Naive thymus-derived CD4-positive, alpha-beta T cell (primary cell): ENCODE measurements around the gene KLRF1. TPM values are rescaled to one million over a fixed set of nuclear protein-coding genes. Genes with fewer than 3 reads are reported as not detected.
A peak's percentile ranks its signal among the peaks of the same experiment; 100 is the strongest.

ENCODE experiments used
- ATAC-seq: fragments of 150-1000 bp; cut with Tn5 transposase; 2 replicates; pipeline ENCODE4 v1.10.0; 2021; ENCODE audit warnings: mild to moderate bottlenecking, moderate library complexity
- CTCF ChIA-PET: fragments of 350-600 bp; sonication (Branson Sonifier 250); formaldehyde crosslinking; loops from one replicate; lab custom pipeline; 2021; ENCODE audit warnings: antibody characterized with exemption; lab: Charles Lee
- POLR2A ChIA-PET: fragments of 350-600 bp; sonication (Branson Sonifier 250); formaldehyde crosslinking; loops from one replicate; lab custom pipeline; 2021; ENCODE audit warnings: antibody characterized with exemption, inconsistent platforms; lab: Charles Lee
- DNase-seq, 9 donors: peaks; one replicate each; pipeline versions ENCODE4 v3.0.0 to v3.0.0-alpha.2; 2020 to 2022; ENCODE audit warnings: mixed read lengths in 1 of 9
- H3K27ac ChIP-seq: one replicate; pipeline ENCODE4 v1.7.0; 2013; ENCODE audit warnings: mild to moderate bottlenecking, low read depth, low read length, moderate library complexity
- H3K27me3 ChIP-seq, 2 donors: one replicate each; pipeline ENCODE4 v1.7.0; 2013; ENCODE audit warnings: low read length in 2 of 2, mild to moderate bottlenecking in 2 of 2, moderate library complexity in 2 of 2; ENCODE audit not compliant: control insufficient read depth in 2 of 2, insufficient read depth in 2 of 2
- H3K36me3 ChIP-seq, 3 experiments: 1 replicate in 2 of 3; 2 replicates in 1 of 3; pipeline ENCODE4 v1.7.0; 2013; ENCODE audit warnings: low read length in 3 of 3, mild to moderate bottlenecking in 3 of 3, moderate library complexity in 1 of 3; ENCODE audit not compliant: insufficient read depth in 3 of 3, control insufficient read depth in 2 of 3
- H3K4me1 ChIP-seq, 2 donors: one replicate each; pipeline ENCODE4 v1.7.0; 2013; ENCODE audit warnings: low read length in 2 of 2, mild to moderate bottlenecking in 2 of 2, moderate library complexity in 1 of 2; ENCODE audit not compliant: control insufficient read depth in 2 of 2, insufficient read depth in 2 of 2
- H3K4me3 ChIP-seq: 2 replicates; pipeline ENCODE4 v1.7.0; 2013; ENCODE audit warnings: mild to moderate bottlenecking, low read length
- H3K9me3 ChIP-seq, 3 experiments: 1 replicate in 2 of 3; 2 replicates in 1 of 3; pipeline ENCODE4 v1.7.0; 2013; ENCODE audit warnings: low read length in 3 of 3; ENCODE audit not compliant: control insufficient read depth in 2 of 3
- H3K27ac Mint-ChIP-seq, 9 donors: one replicate each; pipeline ENCODE4 v1.8.0; 2020 to 2022; ENCODE audit warnings: mixed read lengths in 9 of 9, mild to moderate bottlenecking in 8 of 9, moderate library complexity in 5 of 9, inconsistent platforms in 2 of 9
- H3K27me3 Mint-ChIP-seq, 5 donors: one replicate each; pipeline ENCODE4 v1.8.0; 2021 to 2022; ENCODE audit warnings: mixed read lengths in 5 of 5, mild to moderate bottlenecking in 1 of 5
- H3K36me3 Mint-ChIP-seq, 5 donors: one replicate each; pipeline ENCODE4 v1.8.0; 2020 to 2022; ENCODE audit warnings: mixed read lengths in 5 of 5, mild to moderate bottlenecking in 3 of 5, inconsistent platforms in 1 of 5
- H3K4me1 Mint-ChIP-seq, 7 donors: one replicate each; pipeline ENCODE4 v1.8.0; 2020 to 2022; ENCODE audit warnings: mixed read lengths in 7 of 7, mild to moderate bottlenecking in 3 of 7, inconsistent platforms in 1 of 7
- H3K4me3 Mint-ChIP-seq, 10 donors: one replicate each; pipeline ENCODE4 v1.8.0; 2020 to 2022; ENCODE audit warnings: mild to moderate bottlenecking in 10 of 10, mixed read lengths in 10 of 10, moderate library complexity in 6 of 10, inconsistent platforms in 2 of 10
- H3K9me3 Mint-ChIP-seq, 11 donors: one replicate each; pipeline ENCODE4 v1.8.0; 2020 to 2022; ENCODE audit warnings: mixed read lengths in 11 of 11, mild to moderate bottlenecking in 4 of 11, inconsistent platforms in 1 of 11, moderate library complexity in 1 of 11
- intact Hi-C, 2 donors: fragments of 100-400 bp; cut with micrococcal nuclease; formaldehyde crosslinking; loops; one replicate each; pipeline ENCODE4 v1.15.1; 2023
- polyA plus RNA-seq, 2 donors: library from polyadenylated mRNA; unstranded; fragments of 300-500 nt; fragmentation: Illumina TruSeq; gene quantifications; one replicate each; pipeline ENCODE4 v1.2.3, GENCODE V29; 2021
- total RNA-seq, 6 experiments: library from RNA in 5 of 6; stranded (reverse) in 5 of 6; gene quantifications; 1 replicate in 5 of 6; 2 replicates in 1 of 6; pipeline ENCODE4 v1.2.3 and lab custom pipeline; 2021 to 2026

KLRF1 gene
- total and polyA plus RNA-seq, 7 experiments from 2014 or later = 0.35 to 34.8 (median 1.3) TPM

- intact Hi-C loops = no loop called here
- no peak for DNase-seq
- H3K27me3 Mint-ChIP-seq = peaks cover 0 to 16% (median 0%) of the 10 kb centered on the region in 5 donors
- no peak overlapping the region for H3K4me3 ChIP-seq
- H3K4me3 Mint-ChIP-seq = no peak overlapping the region
- no peak overlapping the region for H3K27ac ChIP-seq
- H3K9me3 ChIP-seq = no peaks in the 10 kb centered on the region
- H3K27ac Mint-ChIP-seq = no peak overlapping the region
- H3K27me3 ChIP-seq = no peaks in the 10 kb centered on the region
- H3K36me3 Mint-ChIP-seq = no peaks in the 10 kb centered on the region
- H3K9me3 Mint-ChIP-seq = no peaks in the 10 kb centered on the region
- H3K36me3 ChIP-seq = no peaks in the 10 kb centered on the region
- CTCF ChIA-PET = no interaction called here
- ATAC-seq = no peak
- POLR2A ChIA-PET = no interaction called here
- H3K4me1 ChIP-seq = no peaks in the 10 kb centered on the region
- peaks cover 0 to 1% (median 0%) of the 10 kb centered on the region in 7 donors for H3K4me1 Mint-ChIP-seq
These were observed 4.4 kb downstream of the KLRF1 start for GRCh38 chr12:9831720-9832119.

GRCh38 chr12:9843407-9843806 is 16.1 kb downstream of the KLRF1 start:
- peaks cover 7 to 34% (median 23%) of the 10 kb centered on the region in 11 donors for H3K9me3 Mint-ChIP-seq
- no peak for ATAC-seq
- H3K27ac ChIP-seq = no peak overlapping the region

GRCh38 chr12:9848899-9849298 is 21.6 kb downstream of the KLRF1 start:
- POLR2A ChIA-PET = interaction anchor here (0.6 kb wide), 1 partner anchor 11 kb away, joined by 3 read pairs; no protein-coding TSS in a partner anchor
- Mint-ChIP-seq H3K9me3 (peaks cover 7 to 54% (median 23%) of the 10 kb centered on the region in 11 donors), H3K27me3 (peaks cover 0 to 32% (median 0%) of the 10 kb centered on the region in 5 donors), H3K36me3 (peaks cover 36 to 58% (median 44%) of the 10 kb centered on the region in 5 donors), H3K27ac (peak overlapping the region in 1 of 9 donors; percentile 61), H3K4me3 (no peak overlapping the region), H3K4me1 (peaks cover 3 to 36% (median 12%) of the 10 kb centered on the region in 7 donors)
- no peak overlapping the region for H3K4me3 ChIP-seq
- CTCF ChIA-PET = no interaction called here
- no peak for DNase-seq
- H3K27ac ChIP-seq = no peak overlapping the region
- no peaks in the 10 kb centered on the region for H3K27me3 ChIP-seq
- peaks cover 0 to 19% (median 4%) of the 10 kb centered on the region in 3 experiments for H3K9me3 ChIP-seq
- intact Hi-C loops = no loop called here
- H3K4me1 ChIP-seq = no peaks in the 10 kb centered on the region
- peaks cover 0 to 23% (median 12%) of the 10 kb centered on the region in 3 experiments for H3K36me3 ChIP-seq
- no peak for ATAC-seq

More at GRCh38 chr12:9843407-9843806, 16.1 kb downstream of the KLRF1 start:
- DNase-seq = no peak
- Mint-ChIP-seq H3K27me3 (peaks cover 0 to 46% (median 0%) of the 10 kb centered on the region in 5 donors), H3K4me3 (no peak overlapping the region), H3K36me3 (peaks cover 5 to 19% (median 13%) of the 10 kb centered on the region in 5 donors), H3K27ac (no peak overlapping the region), H3K4me1 (peaks cover 0 to 12% (median 0%) of the 10 kb centered on the region in 7 donors)
- H3K27me3 ChIP-seq = no peaks in the 10 kb centered on the region
- peaks cover 0 to 5% (median 0%) of the 10 kb centered on the region in 3 experiments for H3K9me3 ChIP-seq
- POLR2A ChIA-PET = no interaction called here
- CTCF ChIA-PET = no interaction called here
- no peaks in the 10 kb centered on the region for H3K4me1 ChIP-seq
- no peaks in the 10 kb centered on the region for H3K36me3 ChIP-seq
- H3K4me3 ChIP-seq = no peak overlapping the region
- intact Hi-C loops = no loop called here

GRCh38 chr12:9851050-9851449 is 23.8 kb downstream of the KLRF1 start:
- DNase-seq (no peak), ATAC-seq (no peak)
- peaks cover 7 to 48% (median 27%) of the 10 kb centered on the region in 7 donors for H3K4me1 Mint-ChIP-seq
- intact Hi-C loops = no loop called here
- H3K36me3 Mint-ChIP-seq = peaks cover 38 to 78% (median 64%) of the 10 kb centered on the region in 5 donors
- peaks cover 0 to 34% (median 32%) of the 10 kb centered on the region in 3 experiments for H3K36me3 ChIP-seq
- peak overlapping the region in 1 of 9 donors; percentile 9 for H3K27ac Mint-ChIP-seq
- no peak overlapping the region for H3K27ac ChIP-seq
- no peak overlapping the region for H3K4me3 ChIP-seq
- peak overlapping the region in 1 of 10 donors; percentile 22 for H3K4me3 Mint-ChIP-seq
- peaks cover 0 to 15% (median 0%) of the 10 kb centered on the region in 5 donors for H3K27me3 Mint-ChIP-seq
- no peaks in the 10 kb centered on the region for H3K27me3 ChIP-seq
- ChIA-PET CTCF (no interaction called here), POLR2A (interaction anchor here (0.7 to 2.2 kb wide), 3 partner anchors 18 to 62 kb away, joined by 3 to 8 read pairs (median 3); partner anchors contain the start of gene CLEC2B)
- H3K9me3 ChIP-seq = peaks cover 0 to 15% (median 4%) of the 10 kb centered on the region in 3 experiments
- H3K9me3 Mint-ChIP-seq = peaks cover 7 to 44% (median 19%) of the 10 kb centered on the region in 11 donors
- H3K4me1 ChIP-seq = no peaks in the 10 kb centered on the region

GRCh38 chr12:9851927-9852326 is 24.6 kb downstream of the KLRF1 start:
- POLR2A ChIA-PET = interaction anchor here (1.0 to 2.2 kb wide), 3 partner anchors 12 to 61 kb away, joined by 3 to 8 read pairs (median 3); partner anchors contain the start of gene CLEC2B
- CTCF ChIA-PET = interaction anchor here (0.6 kb wide), 1 partner anchor 302 kb away, joined by 3 read pairs; no protein-coding TSS in a partner anchor
- no peaks in the 10 kb centered on the region for H3K27me3 ChIP-seq
- peaks cover 2 to 42% (median 38%) of the 10 kb centered on the region in 3 experiments for H3K36me3 ChIP-seq
- ATAC-seq = no peak
- H3K9me3 Mint-ChIP-seq = peaks cover 6 to 35% (median 11%) of the 10 kb centered on the region in 11 donors
- peaks cover 7 to 50% (median 34%) of the 10 kb centered on the region in 7 donors for H3K4me1 Mint-ChIP-seq
- no peaks in the 10 kb centered on the region for H3K4me1 ChIP-seq
- H3K27ac ChIP-seq = no peak overlapping the region
- no peak overlapping the region for H3K4me3 Mint-ChIP-seq
- peaks cover 0 to 15% (median 4%) of the 10 kb centered on the region in 3 experiments for H3K9me3 ChIP-seq
- peaks cover 29 to 78% (median 64%) of the 10 kb centered on the region in 5 donors for H3K36me3 Mint-ChIP-seq
- H3K27ac Mint-ChIP-seq = peak overlapping the region in 5 of 9 donors; percentile 12 to 63 (median 44)
- intact Hi-C loops = loop anchor here in 1 of 2 donors (1.0 kb wide), 1 partner anchor 10 kb away; no protein-coding TSS in a partner anchor
- peaks cover 0 to 7% (median 0%) of the 10 kb centered on the region in 5 donors for H3K27me3 Mint-ChIP-seq
- no peak overlapping the region for H3K4me3 ChIP-seq
- DNase-seq = no peak

GRCh38 chr12:9856151-9856550 is 28.9 kb downstream of the KLRF1 start:
- H3K4me1 ChIP-seq = peaks cover 3 to 10% of the 10 kb centered on the region in 2 donors
- no peaks in the 10 kb centered on the region for H3K27me3 Mint-ChIP-seq
- H3K4me3 ChIP-seq = no peak overlapping the region
- H3K36me3 Mint-ChIP-seq = peaks cover 22 to 78% (median 69%) of the 10 kb centered on the region in 5 donors
- H3K9me3 ChIP-seq = no peaks in the 10 kb centered on the region
- ChIA-PET CTCF (no interaction called here), POLR2A (interaction anchor here (0.9 to 1.3 kb wide), 2 partner anchors 10 to 13 kb away, joined by 3 read pairs; partner anchors contain the start of gene CLEC2B)
- H3K27me3 ChIP-seq = no peaks in the 10 kb centered on the region
- no peaks in the 10 kb centered on the region for H3K9me3 Mint-ChIP-seq
- no peak for ATAC-seq
- H3K27ac Mint-ChIP-seq = peak overlapping the region in 4 of 9 donors; percentile 20 to 60 (median 45)
- DNase-seq = no peak
- H3K36me3 ChIP-seq = peaks cover 5 to 59% (median 43%) of the 10 kb centered on the region in 3 experiments
- intact Hi-C loops = no loop called here
- peaks cover 25 to 84% (median 63%) of the 10 kb centered on the region in 7 donors for H3K4me1 Mint-ChIP-seq
- no peak overlapping the region for H3K4me3 Mint-ChIP-seq
- no peak overlapping the region for H3K27ac ChIP-seq
